Astrocyte (in vitro differentiated cells and primary cell): ENCODE results near the gene IBA57. TPM values are rescaled to one million over a fixed set of nuclear protein-coding genes. Genes with fewer than 3 reads are reported as not detected.
"Not testable (repeated sequence)": the region's sequence is repeated elsewhere in the genome, so short reads cannot be mapped to it uniquely, and the experiment has no call there.

Experiments
- DNase-seq: peaks from one replicate; pipeline ENCODE4 v3.0.0-alpha.2; 2010; ENCODE audit warnings: low read depth
- FAIRE-seq: peaks from 2 replicates; lab custom pipeline; 2011; peaks lifted over from hg19 to GRCh38; lab: Jason Lieb, UNC
- H2AFZ ChIP-seq: 2 replicates; pipeline ENCODE4 v1.6.0; 2012; ENCODE audit warnings: low read depth, low read length, inconsistent platforms
- H3K27ac ChIP-seq: 2 replicates; pipeline ENCODE4 v1.5.1; 2011; ENCODE audit warnings: low read depth, low read length, inconsistent platforms
- H3K27me3 ChIP-seq: 2 replicates; pipeline ENCODE4 v1.6.0; 2011; ENCODE audit warnings: low read length, inconsistent platforms; ENCODE audit not compliant: insufficient read depth
- H3K36me3 ChIP-seq: 2 replicates; pipeline ENCODE4 v1.5.1; 2011; ENCODE audit warnings: low read length, inconsistent platforms; ENCODE audit not compliant: insufficient read depth
- H3K4me1 ChIP-seq: 2 replicates; pipeline ENCODE4 v1.5.1; 2011; ENCODE audit warnings: low read length, inconsistent platforms; ENCODE audit not compliant: insufficient read depth
- H3K4me2 ChIP-seq: 2 replicates; pipeline ENCODE4 v1.6.0; 2012; ENCODE audit warnings: low read length, inconsistent platforms
- H3K4me3 ChIP-seq: 2 replicates; pipeline ENCODE4 v1.5.1; 2011; ENCODE audit warnings: low read depth, mild to moderate bottlenecking, low read length, inconsistent platforms; ENCODE audit not compliant: insufficient read depth
- H3K79me2 ChIP-seq: 2 replicates; pipeline ENCODE4 v1.6.0; 2012; ENCODE audit warnings: mild to moderate bottlenecking, low read length, inconsistent platforms; ENCODE audit not compliant: insufficient read depth
- H3K9ac ChIP-seq: 2 replicates; pipeline ENCODE4 v1.6.0; 2012; ENCODE audit warnings: mild to moderate bottlenecking, low read length, inconsistent platforms
- H3K9me3 ChIP-seq: 2 replicates; pipeline ENCODE4 v1.5.1; 2012; ENCODE audit warnings: low read depth, mild to moderate bottlenecking, low read length, inconsistent platforms; ENCODE audit not compliant: insufficient read depth
- H4K20me1 ChIP-seq: 2 replicates; pipeline ENCODE4 v1.6.0; 2012; ENCODE audit warnings: low read length, inconsistent platforms; ENCODE audit not compliant: insufficient read depth
- H3K27ac Mint-ChIP-seq: one replicate; pipeline ENCODE4 v1.8.0; 2021; ENCODE audit warnings: mild to moderate bottlenecking, mixed read lengths; ENCODE audit not compliant: unreplicated experiment
- H3K27me3 Mint-ChIP-seq: one replicate; pipeline ENCODE4 v1.8.0; 2021; ENCODE audit warnings: low read depth, mixed read lengths; ENCODE audit not compliant: unreplicated experiment
- H3K36me3 Mint-ChIP-seq: one replicate; pipeline ENCODE4 v1.8.0; 2021; ENCODE audit warnings: low read depth, mixed read lengths; ENCODE audit not compliant: unreplicated experiment
- H3K4me1 Mint-ChIP-seq: one replicate; pipeline ENCODE4 v1.8.0; 2021; ENCODE audit warnings: low read depth, mixed read lengths; ENCODE audit not compliant: unreplicated experiment
- H3K4me3 Mint-ChIP-seq: one replicate; pipeline ENCODE4 v1.8.0; 2021; ENCODE audit warnings: mild to moderate bottlenecking, moderate library complexity, mixed read lengths; ENCODE audit not compliant: unreplicated experiment
- H3K9me3 Mint-ChIP-seq: one replicate; pipeline ENCODE4 v1.8.0; 2021; ENCODE audit warnings: mild to moderate bottlenecking, mixed read lengths; ENCODE audit not compliant: unreplicated experiment
- EZH2 ChIP-seq: IDR thresholded peaks from 2 replicates; pipeline ENCODE4 v1.6.1; 2012; ENCODE audit warnings: mild to moderate bottlenecking, low read length, inconsistent platforms; ENCODE audit not compliant: insufficient read depth
- total RNA-seq: library from RNA; stranded (reverse); gene quantifications from 2 replicates; pipeline ENCODE4 v1.2.1, GENCODE V29; 2021
- TF ChIP-seq, protein P1 (sequence below): IDR thresholded peaks from 2 replicates; pipeline ENCODE4 v1.5.1; 2011; ENCODE audit warnings: low read depth, mild to moderate bottlenecking, inconsistent platforms, low read length, moderate library complexity; ENCODE audit not compliant: insufficient read depth

The IBA57 gene
- total RNA-seq, 1 donor from 2014 or later: 4.9 TPM

DNA sequence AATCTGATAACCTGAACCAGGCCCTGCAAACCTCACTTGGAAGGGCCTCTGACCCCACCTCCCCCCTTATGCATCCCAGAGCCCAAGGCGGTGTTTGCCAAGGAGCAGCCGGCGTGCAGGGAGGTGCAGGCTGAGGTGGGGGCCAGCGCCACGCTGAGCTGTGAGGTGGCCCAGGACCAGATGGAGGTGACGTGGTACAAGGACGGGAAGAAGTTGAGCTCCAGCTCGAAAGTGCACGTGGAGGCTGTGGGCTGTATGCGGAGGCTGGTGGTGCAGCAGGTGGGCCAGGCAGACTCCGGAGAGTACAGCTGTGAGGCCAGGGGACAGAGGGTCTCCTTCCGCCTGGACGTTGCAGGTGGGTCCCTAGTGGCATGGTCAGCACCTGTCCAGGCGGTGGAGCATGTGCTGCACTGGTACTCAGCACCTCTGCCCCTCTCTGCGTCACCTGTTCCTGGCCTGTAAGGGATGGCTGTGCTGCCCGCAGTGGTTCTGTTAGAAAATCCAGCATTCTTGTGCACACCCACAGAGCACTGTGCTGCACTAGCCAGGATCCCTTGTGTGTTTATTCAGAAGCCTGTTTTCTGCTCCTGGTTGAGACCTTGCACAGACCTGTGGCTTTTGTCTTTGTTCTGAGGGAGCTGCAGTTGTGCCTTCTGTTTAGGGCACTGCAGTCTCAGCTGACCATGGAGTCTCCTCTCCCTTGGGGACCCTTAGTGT lies 53.8 kb downstream of the IBA57 start:
- Histone ChIP-seq H3K27ac (no peak overlapping the region), H2AFZ (no peak overlapping the region), H4K20me1 (no peaks in the 10 kb centered on the region), H3K79me2 (no peaks in the 10 kb centered on the region), H3K36me3 (no peaks in the 10 kb centered on the region), H3K4me3 (no peak overlapping the region), H3K4me2 (no peak overlapping the region), H3K9me3 (no peaks in the 10 kb centered on the region), H3K27me3 (no peaks in the 10 kb centered on the region), H3K9ac (no peak overlapping the region), H3K4me1 (no peaks in the 10 kb centered on the region)
- no peak for TF ChIP-seq EZH2
- TF ChIP-seq, protein P1, sequence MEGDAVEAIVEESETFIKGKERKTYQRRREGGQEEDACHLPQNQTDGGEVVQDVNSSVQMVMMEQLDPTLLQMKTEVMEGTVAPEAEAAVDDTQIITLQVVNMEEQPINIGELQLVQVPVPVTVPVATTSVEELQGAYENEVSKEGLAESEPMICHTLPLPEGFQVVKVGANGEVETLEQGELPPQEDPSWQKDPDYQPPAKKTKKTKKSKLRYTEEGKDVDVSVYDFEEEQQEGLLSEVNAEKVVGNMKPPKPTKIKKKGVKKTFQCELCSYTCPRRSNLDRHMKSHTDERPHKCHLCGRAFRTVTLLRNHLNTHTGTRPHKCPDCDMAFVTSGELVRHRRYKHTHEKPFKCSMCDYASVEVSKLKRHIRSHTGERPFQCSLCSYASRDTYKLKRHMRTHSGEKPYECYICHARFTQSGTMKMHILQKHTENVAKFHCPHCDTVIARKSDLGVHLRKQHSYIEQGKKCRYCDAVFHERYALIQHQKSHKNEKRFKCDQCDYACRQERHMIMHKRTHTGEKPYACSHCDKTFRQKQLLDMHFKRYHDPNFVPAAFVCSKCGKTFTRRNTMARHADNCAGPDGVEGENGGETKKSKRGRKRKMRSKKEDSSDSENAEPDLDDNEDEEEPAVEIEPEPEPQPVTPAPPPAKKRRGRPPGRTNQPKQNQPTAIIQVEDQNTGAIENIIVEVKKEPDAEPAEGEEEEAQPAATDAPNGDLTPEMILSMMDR: no peak
- Mint-ChIP-seq H3K4me1 (no peaks in the 10 kb centered on the region), H3K27ac (no peak overlapping the region), H3K36me3 (peaks cover 21% of the 10 kb centered on the region), H3K27me3 (no peaks in the 10 kb centered on the region), H3K4me3 (no peak overlapping the region), H3K9me3 (peaks cover 2% of the 10 kb centered on the region)
- FAIRE-seq (no peak), DNase-seq (no peak)

DNA sequence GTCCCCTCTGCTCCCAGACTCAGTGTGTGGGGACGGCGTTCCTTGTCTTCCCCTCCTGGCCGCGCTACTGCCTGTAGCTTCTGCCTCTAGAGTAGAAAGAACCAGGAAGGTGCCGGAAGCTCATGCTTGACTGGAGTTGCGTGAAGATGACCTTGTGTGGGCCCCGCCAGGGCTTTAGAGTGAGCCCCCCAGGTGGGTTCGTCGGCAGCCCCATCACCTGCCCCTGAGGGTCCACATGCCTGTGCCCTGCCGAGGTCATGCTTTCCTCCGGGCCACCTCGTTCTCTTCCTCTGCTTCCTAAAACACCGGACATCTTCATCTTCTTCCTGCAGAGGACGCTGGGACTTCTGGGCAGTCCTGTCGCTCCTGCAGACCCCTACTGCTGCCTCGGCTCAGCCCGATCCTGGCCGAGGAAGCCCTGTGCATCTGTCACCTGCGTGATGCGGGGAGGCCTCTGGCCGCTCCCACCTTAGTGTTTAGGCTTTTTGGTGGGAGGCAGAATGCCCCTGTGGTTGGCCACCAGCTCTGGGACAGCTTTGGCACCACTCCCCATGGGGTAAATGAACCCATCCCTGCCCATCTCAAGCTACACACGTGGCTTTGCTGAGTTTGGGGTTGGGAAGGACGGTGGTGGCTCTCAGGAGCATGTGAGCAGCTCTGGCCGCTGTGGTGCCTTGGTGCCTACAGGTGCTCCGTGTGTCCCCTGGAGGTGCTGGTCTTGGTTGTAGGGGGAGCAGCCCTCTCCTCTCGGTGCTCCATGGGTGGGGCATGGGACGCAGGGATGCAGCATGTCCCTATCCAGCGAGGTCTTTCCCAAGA lies 54.6 kb downstream of the IBA57 start:
- no peaks in the 10 kb centered on the region for H3K4me1 Mint-ChIP-seq
- no peaks in the 10 kb centered on the region for H3K4me1 ChIP-seq
- no peak overlapping the region for H3K4me3 ChIP-seq
- no peak overlapping the region for H2AFZ ChIP-seq
- H3K27me3 Mint-ChIP-seq: no peaks in the 10 kb centered on the region
- H4K20me1 ChIP-seq: no peaks in the 10 kb centered on the region
- H3K79me2 ChIP-seq: no peaks in the 10 kb centered on the region
- H3K27ac ChIP-seq: no peak overlapping the region
- TF ChIP-seq, protein P1: no peak
- no peak for TF ChIP-seq EZH2
- no peak for FAIRE-seq
- H3K9ac ChIP-seq: no peak overlapping the region
- H3K4me2 ChIP-seq: no peak overlapping the region
- no peaks in the 10 kb centered on the region for H3K36me3 ChIP-seq
- H3K9me3 ChIP-seq: peaks cover 6% of the 10 kb centered on the region
- no peak overlapping the region for H3K4me3 Mint-ChIP-seq
- DNase-seq: no peak
- H3K36me3 Mint-ChIP-seq: peaks cover 28% of the 10 kb centered on the region
- peaks cover 7% of the 10 kb centered on the region for H3K9me3 Mint-ChIP-seq
- no peaks in the 10 kb centered on the region for H3K27me3 ChIP-seq
- H3K27ac Mint-ChIP-seq: no peak overlapping the region

DNA sequence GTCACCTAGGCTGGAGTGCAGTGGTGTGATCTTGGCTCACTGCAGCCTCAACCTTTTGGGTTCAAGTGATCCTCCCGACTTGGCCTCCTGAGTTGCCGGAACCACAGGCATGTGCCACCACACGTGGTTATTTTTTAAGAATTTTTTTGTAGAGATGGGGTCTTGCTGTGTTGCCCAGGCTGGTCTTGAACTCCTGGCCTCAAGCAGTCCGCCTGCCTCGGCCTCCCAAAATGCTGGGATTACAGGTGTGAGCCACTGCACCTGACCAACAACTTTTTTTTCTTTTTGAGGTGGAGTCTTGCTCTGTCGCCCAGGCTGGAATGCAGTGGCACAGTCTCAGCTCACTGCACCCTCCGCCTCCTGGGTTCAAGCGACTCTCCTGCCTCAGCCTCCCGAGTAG lies 55.5 kb downstream of the IBA57 start:
- H3K9ac ChIP-seq, H3K4me1 Mint-ChIP-seq, H3K27me3 ChIP-seq, H2AFZ ChIP-seq, H3K27me3 Mint-ChIP-seq, H3K27ac ChIP-seq, H4K20me1 ChIP-seq, H3K4me2 ChIP-seq, H3K4me3 ChIP-seq, H3K79me2 ChIP-seq, H3K4me1 ChIP-seq, H3K27ac Mint-ChIP-seq, H3K9me3 ChIP-seq, H3K36me3 ChIP-seq, H3K4me3 Mint-ChIP-seq, FAIRE-seq, DNase-seq, H3K9me3 Mint-ChIP-seq: not testable (repeated sequence)
- peaks cover 35% of the 10 kb centered on the region for H3K36me3 Mint-ChIP-seq
